Transverse colon (tissue), 4 donors: ENCODE measurements around the gene GOLIM4. TPM values are rescaled to one million over a fixed set of nuclear protein-coding genes. Genes with fewer than 3 reads are reported as not detected.

ENCODE experiments used
- DNase-seq: peaks from one replicate; pipeline ENCODE4 v3.0.0-alpha.2; 2019
- H3K27ac ChIP-seq, 4 donors: fragments of 200-600 bp; sonication (generic); 2 replicates each; pipeline ENCODE4 v1.5.1; 2016 to 2018; ENCODE audit warnings: inconsistent platforms in 4 of 4
- H3K27me3 ChIP-seq: fragments of 200-600 bp; sonication (generic); 2 replicates; pipeline ENCODE4 v1.5.1; 2017; ENCODE audit warnings: inconsistent platforms
- H3K36me3 ChIP-seq, 4 donors: fragments of 200-600 bp; sonication (generic); 2 replicates each; pipeline ENCODE4 v1.5.1; 2017 to 2019; ENCODE audit warnings: inconsistent platforms in 4 of 4
- H3K4me1 ChIP-seq, 4 donors: fragments of 200-600 bp; sonication (generic); 2 replicates each; pipeline ENCODE4 v1.5.1; 2017 to 2020; ENCODE audit warnings: inconsistent platforms in 4 of 4
- H3K4me3 ChIP-seq, 4 donors: fragments of 200-600 bp; sonication (generic); 1 replicate in 1 of 4; 2 replicates in 3 of 4; pipeline versions ENCODE4 v1.5.1 to v1.6.1; 2017 to 2019; ENCODE audit warnings: inconsistent platforms in 4 of 4
- H3K9me3 ChIP-seq, 2 donors: fragments of 200-600 bp; sonication (generic); 2 replicates each; pipeline ENCODE4 v1.5.1; 2017 to 2019; ENCODE audit warnings: inconsistent platforms in 2 of 2
- CTCF ChIP-seq, 5 experiments: fragments of 200-600 bp in 3 of 5; fragments of 450-650 bp in 2 of 5; sonication (generic) in 3 of 5; IDR thresholded peaks; 1 replicate in 2 of 5; 2 replicates in 3 of 5; pipeline ENCODE4 v1.5.1; 2016 to 2017; ENCODE audit warnings: antibody characterized with exemption in 5 of 5, inconsistent platforms in 3 of 5, mild to moderate bottlenecking in 2 of 5, moderate library complexity in 1 of 5
- EP300 ChIP-seq: sonication (generic); formaldehyde crosslinking; IDR thresholded peaks from one replicate; pipeline ENCODE4 v1.6.1; 2017; ENCODE audit warnings: antibody characterized with exemption, low read depth
- POLR2A ChIP-seq: fragments of 450-650 bp; IDR thresholded peaks from one replicate; pipeline ENCODE4 v1.6.1; 2016; ENCODE audit warnings: antibody characterized with exemption, mild to moderate bottlenecking, moderate library complexity
- POLR2AphosphoS5 ChIP-seq, 3 donors: sonication (generic); formaldehyde crosslinking; IDR thresholded peaks; one replicate each; pipeline ENCODE4 v1.6.1; 2016; ENCODE audit warnings: antibody characterized with exemption in 3 of 3
- WGBS, 2 donors: methylation state at CpG; one replicate each; pipeline ENCODE4 v1.1.5; 2018; ENCODE audit warnings: low coverage in 1 of 2; 5-methylcytosine and 5-hydroxymethylcytosine counted together
- in situ Hi-C, 4 donors: fragments of 200-750 bp; cut with MboI; loops; one replicate each; pipeline versions ENCODE4 v1.15.0 to v1.15.1; 2017; ENCODE audit warnings: low sequenced_read_pairs in 3 of 4, low pct_ligation_motif_present in 1 of 4, low pct_unique_long_range_greater_than_20kb in 1 of 4
- intact Hi-C: fragments of 100-400 bp; cut with DNase I; formaldehyde crosslinking; loops from one replicate; pipeline ENCODE4 v1.15.1; 2023; ENCODE audit warnings: low total_unique reads
- total RNA-seq, 4 donors: library from RNA; depleted of rRNA; stranded (reverse); fragments of >200 nt; gene quantifications; one replicate each; pipeline ENCODE4 v1.1.0, GENCODE V29; 2016

GOLIM4 gene
- total RNA-seq, 4 donors from 2014 or later: 87.2 to 120 (median 101) TPM

- Histone ChIP-seq H3K4me3 (no peak overlapping the region), H3K4me1 (peaks cover 0 to 54% (median 42%) of the 10 kb centered on the region in 4 donors), H3K27ac (no peak overlapping the region), H3K27me3 (no peaks in the 10 kb centered on the region), H3K36me3 (no peaks in the 10 kb centered on the region), H3K9me3 (no peaks in the 10 kb centered on the region)
- in situ Hi-C loops (no loop called here), intact Hi-C loops (no loop called here)
- DNase-seq: no peak
- 67 to 76% methylated on average over 4 of the region's 4 CpGs for WGBS, 2 donors
- TF ChIP-seq POLR2A (no peak), POLR2AphosphoS5 (IDR thresholded peaks at IDR 0.05) (no peak), EP300 (no peak), CTCF (IDR thresholded peaks at IDR 0.05) (no peak)
Measured at GRCh38 chr3:168085491-168086119, 10.1 kb downstream of the GOLIM4 start.

- in situ Hi-C loops (no loop called here), intact Hi-C loops (no loop called here)
- Histone ChIP-seq H3K27ac (no peak overlapping the region), H3K27me3 (no peaks in the 10 kb centered on the region), H3K9me3 (no peaks in the 10 kb centered on the region), H3K36me3 (no peaks in the 10 kb centered on the region), H3K4me1 (peaks cover 0 to 41% (median 28%) of the 10 kb centered on the region in 4 donors), H3K4me3 (no peak overlapping the region)
- DNase-seq: no peak
- 96 to 100% methylated on average over 1 of the region's 1 CpG for WGBS, 2 donors
- TF ChIP-seq CTCF (IDR thresholded peaks at IDR 0.05): no peak
- no peak for TF ChIP-seq POLR2AphosphoS5 (IDR thresholded peaks at IDR 0.05)
- no peak for TF ChIP-seq EP300
- TF ChIP-seq POLR2A: no peak
Measured at GRCh38 chr3:168083906-168084305, 11.8 kb downstream of the GOLIM4 start.

GRCh38 chr3:168081856-168082255, 13.9 kb downstream of the GOLIM4 start:
- no peak for DNase-seq
- H3K27me3 ChIP-seq: no peaks in the 10 kb centered on the region
- TF ChIP-seq CTCF (IDR thresholded peaks at IDR 0.05): no peak
- TF ChIP-seq POLR2A: no peak
- TF ChIP-seq EP300: no peak
- TF ChIP-seq POLR2AphosphoS5 (IDR thresholded peaks at IDR 0.05): no peak
- WGBS, 2 donors: 87 to 100% methylated on average over 1 to 3 of the region's 3 CpGs
- no peak overlapping the region for H3K27ac ChIP-seq
- intact Hi-C loops: no loop called here
- H3K9me3 ChIP-seq: no peaks in the 10 kb centered on the region
- in situ Hi-C loops: no loop called here
- H3K4me3 ChIP-seq: no peak overlapping the region
- H3K4me1 ChIP-seq: peaks cover 0 to 27% (median 17%) of the 10 kb centered on the region in 4 donors
- H3K36me3 ChIP-seq: no peaks in the 10 kb centered on the region

GRCh38 chr3:168081171-168081771, 14.5 kb downstream of the GOLIM4 start:
- no peaks in the 10 kb centered on the region for H3K36me3 ChIP-seq
- no peak for TF ChIP-seq EP300
- TF ChIP-seq POLR2AphosphoS5 (IDR thresholded peaks at IDR 0.05): no peak
- no peak for TF ChIP-seq CTCF (IDR thresholded peaks at IDR 0.05)
- no peak for TF ChIP-seq POLR2A
- H3K27me3 ChIP-seq: no peaks in the 10 kb centered on the region
- DNase-seq: no peak
- H3K4me1 ChIP-seq: peaks cover 0 to 21% (median 13%) of the 10 kb centered on the region in 4 donors
- H3K9me3 ChIP-seq: no peaks in the 10 kb centered on the region
- intact Hi-C loops (no loop called here), in situ Hi-C loops (no loop called here)
- no peak overlapping the region for H3K4me3 ChIP-seq
- no peak overlapping the region for H3K27ac ChIP-seq
- 76% methylated on average over 2 of the region's 2 CpGs; no CpG with 5 or more reads in 1 of the 2 donors for WGBS, 2 donors
